KMS-11 (cell line): ENCODE data around the gene TMBIM1.

Source experiments
- H2AFZ ChIP-seq: fragments of 200-600 bp; sonication (generic); 2 replicates; pipeline ENCODE4 v1.6.1; 2016; ENCODE audit warnings: antibody characterized with exemption, mixed run types, low read depth
- H3K27ac ChIP-seq: fragments of 200-600 bp; sonication (generic); 2 replicates; pipeline ENCODE4 v1.6.1; 2016; ENCODE audit warnings: mild to moderate bottlenecking, mixed run types
- H3K27me3 ChIP-seq: fragments of 200-600 bp; sonication (generic); 2 replicates; pipeline ENCODE4 v1.6.1; 2017; ENCODE audit warnings: mild to moderate bottlenecking, low read depth, mixed run types, moderate library complexity; ENCODE audit not compliant: insufficient read depth
- H3K36me3 ChIP-seq: fragments of 200-600 bp; sonication (generic); 2 replicates; pipeline ENCODE4 v1.6.1; 2017; ENCODE audit warnings: mild to moderate bottlenecking, mixed run types; ENCODE audit not compliant: insufficient read depth
- H3K4me1 ChIP-seq: fragments of 200-600 bp; sonication (generic); 2 replicates; pipeline ENCODE4 v1.6.1; 2016; ENCODE audit warnings: mild to moderate bottlenecking, low read depth, mixed run types; ENCODE audit not compliant: poor library complexity, severe bottlenecking
- H3K4me2 ChIP-seq: fragments of 200-600 bp; sonication (generic); 2 replicates; pipeline ENCODE4 v1.7.0; 2016; ENCODE audit warnings: mild to moderate bottlenecking, mixed run types
- H3K4me3 ChIP-seq: fragments of 200-600 bp; sonication (generic); IDR thresholded peaks from 2 replicates; pipeline ENCODE4 v1.6.1; 2017; ENCODE audit warnings: low read depth, low read length, mixed read lengths; ENCODE audit not compliant: insufficient read depth
- H3K79me2 ChIP-seq: fragments of 200-600 bp; sonication (generic); 2 replicates; pipeline ENCODE4 v1.6.1; 2016; ENCODE audit warnings: low read depth, mixed run types; ENCODE audit not compliant: insufficient read depth
- H3K9ac ChIP-seq: fragments of 200-600 bp; sonication (generic); 2 replicates; pipeline ENCODE4 v1.6.1; 2016; ENCODE audit warnings: mild to moderate bottlenecking, mixed run types
- H4K20me1 ChIP-seq: fragments of 200-600 bp; sonication (generic); 2 replicates; pipeline ENCODE4 v1.6.1; 2016; ENCODE audit warnings: mild to moderate bottlenecking, mixed run types; ENCODE audit not compliant: insufficient read depth
- CTCF ChIP-seq: fragments of 200-600 bp; sonication (generic); conservative IDR thresholded peaks from 2 replicates; pipeline ENCODE4 v1.6.1; 2017; ENCODE audit warnings: low read depth, mild to moderate bottlenecking, antibody characterized with exemption, low read length, moderate library complexity, mixed read lengths

Gene TMBIM1

GRCh38 chr2:218296200-218296599 lies 3.9 kb upstream of the TMBIM1 start:
- H3K4me2 ChIP-seq = no peak overlapping the region
- H3K27ac ChIP-seq = no peak overlapping the region
- no peaks in the 10 kb centered on the region for H3K36me3 ChIP-seq
- H3K4me3 ChIP-seq = no peak overlapping the region
- H4K20me1 ChIP-seq = no peaks in the 10 kb centered on the region
- TF ChIP-seq CTCF = no peak
- peaks cover 5% of the 10 kb centered on the region; the same call in 1 of the 2 replicates for H3K79me2 ChIP-seq
- H3K4me1 ChIP-seq = peaks cover 21% of the 10 kb centered on the region
- no peak overlapping the region for H3K9ac ChIP-seq
- no peak overlapping the region for H2AFZ ChIP-seq
- H3K27me3 ChIP-seq = no peaks in the 10 kb centered on the region

GRCh38 chr2:218295029-218295428 lies 2.7 kb upstream of the TMBIM1 start:
- H3K27me3 ChIP-seq = no peaks in the 10 kb centered on the region
- no peak for TF ChIP-seq CTCF
- peaks cover 29% of the 10 kb centered on the region for H3K4me1 ChIP-seq
- H3K27ac ChIP-seq = no peak overlapping the region
- no peaks in the 10 kb centered on the region for H3K36me3 ChIP-seq
- no peaks in the 10 kb centered on the region for H4K20me1 ChIP-seq
- H2AFZ ChIP-seq = no peak overlapping the region
- H3K9ac ChIP-seq = no peak overlapping the region
- H3K79me2 ChIP-seq = peaks cover 15% of the 10 kb centered on the region; the same call in 1 of the 2 replicates
- no peak overlapping the region for H3K4me3 ChIP-seq
- H3K4me2 ChIP-seq = no peak overlapping the region

GRCh38 chr2:218294430-218295022 lies 2.2 kb upstream of the TMBIM1 start:
- H3K79me2 ChIP-seq = peaks cover 20% of the 10 kb centered on the region; the same call in 1 of the 2 replicates
- H3K4me3 ChIP-seq = no peak overlapping the region
- no peaks in the 10 kb centered on the region for H3K36me3 ChIP-seq
- no peak overlapping the region for H3K9ac ChIP-seq
- no peak for TF ChIP-seq CTCF
- H2AFZ ChIP-seq = no peak overlapping the region
- peaks cover 34% of the 10 kb centered on the region for H3K4me1 ChIP-seq
- no peak overlapping the region for H3K4me2 ChIP-seq
- H3K27me3 ChIP-seq = no peaks in the 10 kb centered on the region
- H4K20me1 ChIP-seq = no peaks in the 10 kb centered on the region
- H3K27ac ChIP-seq = no peak overlapping the region

- Histone ChIP-seq H3K4me2 (no peak overlapping the region), H4K20me1 (no peaks in the 10 kb centered on the region), H2AFZ (no peak overlapping the region), H3K4me3 (no peak overlapping the region), H3K27ac (no peak overlapping the region), H3K79me2 (peaks cover 23% of the 10 kb centered on the region; the same call in 1 of the 2 replicates), H3K9ac (no peak overlapping the region), H3K36me3 (no peaks in the 10 kb centered on the region), H3K4me1 (peaks cover 40% of the 10 kb centered on the region), H3K27me3 (no peaks in the 10 kb centered on the region)
- TF ChIP-seq CTCF = no peak
Measured at GRCh38 chr2:218293715-218294429, 1.6 kb upstream of the TMBIM1 start.
